Measurements from ENCODE around the gene SPO11. TPM values are rescaled to one million over a fixed set of nuclear protein-coding genes. Genes with fewer than 3 reads are reported as not detected.

The SPO11 gene
- total and polyA plus RNA-seq, 2 of the 8 experiments (the other 6 are each of a cell fraction or from before 2014, with no cell fraction given) = not detected

- no peaks in the 10 kb centered on the region for H3K79me2 ChIP-seq (ENCODE audit: control insufficient read depth in 1 of 2, insufficient read depth in 2 of 2, low read length in 2 of 2)
- H3K9ac ChIP-seq (replicated peaks in 1 of 4; ENCODE audit: extremely low read depth in 1 of 4, low read depth in 3 of 4, low read length in 3 of 4) = no peak overlapping the region
- H3K14ac ChIP-seq (ENCODE audit: insufficient read length) = no peak overlapping the region
- no peak overlapping the region for H3K23ac ChIP-seq (ENCODE audit: insufficient read length)
- ChIA-PET POLR2A (ENCODE audit: partially characterized antibody) (no interaction called here), CTCF (ENCODE audit: partially characterized antibody) (interaction anchor here (0.9 to 1.3 kb wide), 3 partner anchors 10 to 24 kb away, joined by 3 to 4 read pairs (median 4); no protein-coding TSS in a partner anchor)
- no peak overlapping the region for H4K5ac ChIP-seq (ENCODE audit: insufficient read length, low read depth, low read length)
- H3K79me1 ChIP-seq (ENCODE audit: low read depth, low read length) = no peaks in the 10 kb centered on the region
- 91% methylated on average over 13 of the region's 13 CpGs; no CpG with 5 or more reads in 1 of the 2 experiments for WGBS, 2 experiments (ENCODE audit: extremely low coverage in 1 of 2, insufficient coverage in 1 of 2, insufficient read length in 1 of 2, insufficient replicate concordance in 2 of 2, low coverage in 1 of 2, low lambda C conversion rate in 2 of 2, missing lambda C conversion rate in 1 of 2)
- H3K4me1 ChIP-seq (replicated peaks in 1 of 4; ENCODE audit: control insufficient read depth in 3 of 4, insufficient read depth in 4 of 4, low read length in 3 of 4) = no peaks in the 10 kb centered on the region
- H4K8ac ChIP-seq (ENCODE audit: extremely low read depth, insufficient read depth, low read length) = no peak overlapping the region
- H3K9me3 ChIP-seq (ENCODE audit: insufficient read depth in 2 of 2, low read depth in 1 of 2, low read length in 1 of 2) = no peaks in the 10 kb centered on the region
- H2BK5ac ChIP-seq (ENCODE audit: low read depth, low read length) = no peak overlapping the region
- no peaks in the 10 kb centered on the region for H3K23me2 ChIP-seq (ENCODE audit: low read depth, low read length)
- FAIRE-seq (no peak), DNase-seq (ENCODE audit: low read depth in 1 of 2, low spot score in 2 of 2) (no peak)
- H2BK120ac ChIP-seq (replicated peaks; ENCODE audit: low read depth, low read length) = no peak overlapping the region
- no peaks in the 10 kb centered on the region for H4K20me1 ChIP-seq (replicated peaks in 1 of 2; ENCODE audit: control insufficient read depth in 1 of 2, insufficient read depth in 2 of 2, low read length in 2 of 2)
- TF ChIP-seq KDM4A (IDR thresholded peaks at IDR 0.05; ENCODE audit: low read depth, low read length, severe bottlenecking) (no peak), CTBP2 (IDR thresholded peaks at IDR 0.05; ENCODE audit: borderline replicate concordance, insufficient read depth, insufficient read length, low read length) (no peak), ATF2 (IDR thresholded peaks at IDR 0.05; ENCODE audit: low read length) (no peak), TEAD4 (IDR thresholded peaks at IDR 0.05; ENCODE audit: low read depth, low read length) (no peak), CBX5 (IDR thresholded peaks at IDR 0.05; ENCODE audit: low read depth, low read length) (no peak), JUND (IDR thresholded peaks at IDR 0.05; ENCODE audit: low read length) (no peak), HDAC6 (IDR thresholded peaks at IDR 0.05; ENCODE audit: low read depth, low read length) (no peak), SP4 (IDR thresholded peaks at IDR 0.05; ENCODE audit: low read length) (no peak)
- H3K56ac ChIP-seq (replicated peaks; ENCODE audit: insufficient read length, low read depth, low read length) = no peak overlapping the region
- H3K36me3 ChIP-seq (ENCODE audit: control insufficient read depth in 2 of 4, insufficient read depth in 4 of 4, low read length in 3 of 4) = no peaks in the 10 kb centered on the region
- no peak overlapping the region for H3K4me3 ChIP-seq (ENCODE audit: extremely low read depth in 1 of 4, insufficient read depth in 2 of 4, low read depth in 3 of 4, low read length in 4 of 4)
- H2BK15ac ChIP-seq (ENCODE audit: low read length) = no peak overlapping the region
- H3K27ac ChIP-seq (ENCODE audit: low read depth, low read length) = no peak overlapping the region
- no peak overlapping the region for H3K4me2 ChIP-seq (ENCODE audit: insufficient read depth in 1 of 2, low read depth in 2 of 2, low read length in 2 of 2)
- no peak overlapping the region for H4K91ac ChIP-seq (replicated peaks; ENCODE audit: insufficient read length, low read length)
- no peak overlapping the region for H3K18ac ChIP-seq (ENCODE audit: extremely low read depth, low read length)
- H3K4ac ChIP-seq (replicated peaks; ENCODE audit: insufficient read length, low read depth, low read length) = no peak overlapping the region
- H3K27me3 ChIP-seq (replicated peaks in 1 of 4; ENCODE audit: control insufficient read depth in 3 of 4, extremely low read depth in 1 of 4, insufficient read depth in 3 of 4, low read length in 3 of 4) = no peaks in the 10 kb centered on the region; a peak in 1 of 7 replicates
- no peak overlapping the region for H2BK20ac ChIP-seq (ENCODE audit: low read length)
- H2AK5ac ChIP-seq (ENCODE audit: low read depth, low read length) = no peak overlapping the region
- H2BK12ac ChIP-seq (ENCODE audit: low read depth, low read length) = no peak overlapping the region
- H2AFZ ChIP-seq (ENCODE audit: low read length) = no peak overlapping the region
Observed at GRCh38 chr20:57308451-57309271, 20.9 kb upstream of the SPO11 start.

Measured in H1 (cell line).